HEK293T (cell line): ENCODE data around the gene EVPL.

Source experiments
- BHLHE40 ChIP-seq: fragments of 450-650 bp; IDR thresholded peaks from 2 replicates; pipeline ENCODE4 v1.6.1; 2016; ENCODE audit warnings: mild to moderate bottlenecking, moderate library complexity, borderline replicate concordance
- CTBP1 ChIP-seq: fragments of 450-650 bp; IDR thresholded peaks from 2 replicates; pipeline ENCODE4 v1.6.1; 2016; ENCODE audit warnings: borderline replicate concordance
- FOXK2 ChIP-seq: fragments of 450-650 bp; IDR thresholded peaks from 2 replicates; pipeline ENCODE4 v1.6.1; 2016; ENCODE audit warnings: mild to moderate bottlenecking
- FOXM1 ChIP-seq: fragments of 450-650 bp; IDR thresholded peaks from 2 replicates; pipeline ENCODE4 v1.6.1; 2017; ENCODE audit warnings: mild to moderate bottlenecking, borderline replicate concordance
- L3MBTL2 ChIP-seq: fragments of 450-650 bp; conservative IDR thresholded peaks from 2 replicates; pipeline ENCODE4 v1.6.1; 2016; ENCODE audit warnings: mild to moderate bottlenecking
- NFRKB ChIP-seq: fragments of 450-650 bp; IDR thresholded peaks from 2 replicates; pipeline ENCODE4 v1.6.1; 2016; ENCODE audit warnings: mild to moderate bottlenecking, moderate library complexity
- SP1 ChIP-seq: fragments of 450-650 bp; IDR thresholded peaks from 2 replicates; pipeline ENCODE4 v1.6.1; 2017
- SUZ12 ChIP-seq: fragments of 450-650 bp; IDR thresholded peaks from 2 replicates; pipeline ENCODE4 v1.6.1; 2016; ENCODE audit warnings: mild to moderate bottlenecking
- TARDBP ChIP-seq: fragments of 450-650 bp; IDR thresholded peaks from 2 replicates; pipeline ENCODE4 v1.6.1; 2016
- ZNF384 ChIP-seq: fragments of 450-650 bp; IDR thresholded peaks from 2 replicates; pipeline ENCODE4 v1.6.1; 2016

- TF ChIP-seq CTBP1 (no peak), BHLHE40 (no peak), L3MBTL2 (no peak), SP1 (no peak), TARDBP (no peak), FOXM1 (no peak), ZNF384 (no peak), FOXK2 (no peak), SUZ12 (no peak), NFRKB (no peak)
Observed at GRCh38 chr17:76002100-76002499, 25.0 kb downstream of the EVPL start.
